Ishikawa (cell line): ENCODE data around the gene CORO2B.

Source experiments
- CEBPB ChIP-seq: IDR thresholded peaks from 2 replicates; pipeline ENCODE4 v1.6.1; 2012
- CREB1 ChIP-seq: IDR thresholded peaks from 2 replicates; pipeline ENCODE4 v1.6.1; 2012; ENCODE audit warnings: low read depth
- EGR1 ChIP-seq: IDR thresholded peaks from 2 replicates; pipeline ENCODE4 v1.6.1; 2012
- EP300 ChIP-seq: IDR thresholded peaks from 2 replicates; pipeline ENCODE4 v1.6.1; 2012; ENCODE audit warnings: borderline replicate concordance
- FOXM1 ChIP-seq: IDR thresholded peaks from 2 replicates; pipeline ENCODE4 v1.6.1; 2012; ENCODE audit warnings: low read depth, borderline replicate concordance
- NFIC ChIP-seq: IDR thresholded peaks from 2 replicates; pipeline ENCODE4 v1.6.1; 2012
- RAD21 ChIP-seq: IDR thresholded peaks from 2 replicates; pipeline ENCODE4 v1.6.1; 2012; ENCODE audit warnings: low read depth
- REST ChIP-seq: IDR thresholded peaks from 2 replicates; pipeline ENCODE4 v1.6.1; 2012; ENCODE audit warnings: low read depth, mild to moderate bottlenecking
- TAF1 ChIP-seq: IDR thresholded peaks from 2 replicates; pipeline ENCODE4 v1.6.1; 2012; ENCODE audit warnings: low read depth, mild to moderate bottlenecking
- USF1 ChIP-seq: IDR thresholded peaks from 2 replicates; pipeline ENCODE4 v1.6.1; 2012
- YY1 ChIP-seq: IDR thresholded peaks from 2 replicates; pipeline ENCODE4 v1.6.1; 2012; ENCODE audit warnings: low read depth
- TF ChIP-seq, protein P1 (sequence below): IDR thresholded peaks from 2 replicates; pipeline ENCODE4 v1.6.1; 2012

DNA sequence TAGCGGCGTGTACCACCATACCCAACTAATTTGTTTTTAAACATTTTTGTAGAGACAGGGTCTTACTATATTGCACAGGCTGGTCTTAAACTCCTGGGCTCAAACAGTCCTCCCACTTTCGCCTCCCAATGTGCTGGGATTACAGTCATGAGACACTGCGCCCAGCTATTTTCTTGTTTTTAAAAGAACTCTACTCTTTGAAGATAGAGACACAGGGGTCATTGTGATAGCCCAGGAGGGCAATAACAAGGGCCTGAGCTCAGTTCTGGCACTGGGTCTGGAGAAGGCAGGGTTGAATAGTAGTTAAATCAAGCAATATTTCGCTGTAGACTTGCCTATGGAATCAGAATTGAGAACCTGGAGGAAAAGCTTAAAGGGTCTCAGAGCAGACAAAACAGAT is 143.1 kb downstream of the CORO2B start:
- no peak for TF ChIP-seq REST
- TF ChIP-seq RAD21: no peak
- TF ChIP-seq NFIC: no peak
- no peak for TF ChIP-seq EGR1
- no peak for TF ChIP-seq FOXM1
- TF ChIP-seq, protein P1, sequence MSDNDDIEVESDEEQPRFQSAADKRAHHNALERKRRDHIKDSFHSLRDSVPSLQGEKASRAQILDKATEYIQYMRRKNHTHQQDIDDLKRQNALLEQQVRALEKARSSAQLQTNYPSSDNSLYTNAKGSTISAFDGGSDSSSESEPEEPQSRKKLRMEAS: no peak
- TF ChIP-seq YY1: no peak
- no peak for TF ChIP-seq EP300
- TF ChIP-seq CEBPB: no peak
- TF ChIP-seq USF1: no peak
- TF ChIP-seq CREB1: no peak
- TF ChIP-seq TAF1: no peak
